Neural crest cell (in vitro differentiated cells): ENCODE data around the gene CCRL2. TPM values are rescaled to one million over a fixed set of nuclear protein-coding genes. Genes with fewer than 3 reads are reported as not detected.

Experiments used
- DNase-seq: peaks from one replicate; pipeline ENCODE4 v3.0.0; 2021; ENCODE audit warnings: low read depth, mixed read lengths, low spot score
- H3K27ac Mint-ChIP-seq: one replicate; pipeline ENCODE4 v1.8.0; 2021; ENCODE audit warnings: mild to moderate bottlenecking, mixed read lengths; ENCODE audit not compliant: unreplicated experiment
- H3K27me3 Mint-ChIP-seq: 2 replicates; pipeline ENCODE4 v1.8.0; 2021; ENCODE audit warnings: low read depth, mild to moderate bottlenecking, mixed read lengths
- H3K36me3 Mint-ChIP-seq: 2 replicates; pipeline ENCODE4 v1.8.0; 2021; ENCODE audit warnings: low read depth, mild to moderate bottlenecking, mixed read lengths
- H3K4me1 Mint-ChIP-seq: 2 replicates; pipeline ENCODE4 v1.8.0; 2021; ENCODE audit warnings: mixed read lengths
- H3K4me3 Mint-ChIP-seq: one replicate; pipeline ENCODE4 v1.8.0; 2021; ENCODE audit warnings: mild to moderate bottlenecking, mixed read lengths
- H3K9me3 Mint-ChIP-seq: 2 replicates; pipeline ENCODE4 v1.8.0; 2021; ENCODE audit warnings: mixed read lengths
- long read RNA-seq: library from polyadenylated mRNA; unstranded; transcript quantifications from one replicate; pipeline ENCODE4 v2.0.0, GENCODE V29; 2020
- total RNA-seq: library from RNA; stranded (reverse); gene quantifications from 2 replicates; pipeline ENCODE4 v1.2.1, GENCODE V29; 2021
- TF ChIP-seq, protein P1 (sequence below): fragments of 200-600 bp; sonication (generic); conservative IDR thresholded peaks from 2 replicates; pipeline ENCODE4 v1.5.0; 2021; ENCODE audit warnings: antibody characterized with exemption, mild to moderate bottlenecking

The CCRL2 gene, protein sequence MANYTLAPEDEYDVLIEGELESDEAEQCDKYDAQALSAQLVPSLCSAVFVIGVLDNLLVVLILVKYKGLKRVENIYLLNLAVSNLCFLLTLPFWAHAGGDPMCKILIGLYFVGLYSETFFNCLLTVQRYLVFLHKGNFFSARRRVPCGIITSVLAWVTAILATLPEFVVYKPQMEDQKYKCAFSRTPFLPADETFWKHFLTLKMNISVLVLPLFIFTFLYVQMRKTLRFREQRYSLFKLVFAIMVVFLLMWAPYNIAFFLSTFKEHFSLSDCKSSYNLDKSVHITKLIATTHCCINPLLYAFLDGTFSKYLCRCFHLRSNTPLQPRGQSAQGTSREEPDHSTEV
- total RNA-seq: not detected in 2 replicates
- long read RNA-seq: 0 reads

DNA sequence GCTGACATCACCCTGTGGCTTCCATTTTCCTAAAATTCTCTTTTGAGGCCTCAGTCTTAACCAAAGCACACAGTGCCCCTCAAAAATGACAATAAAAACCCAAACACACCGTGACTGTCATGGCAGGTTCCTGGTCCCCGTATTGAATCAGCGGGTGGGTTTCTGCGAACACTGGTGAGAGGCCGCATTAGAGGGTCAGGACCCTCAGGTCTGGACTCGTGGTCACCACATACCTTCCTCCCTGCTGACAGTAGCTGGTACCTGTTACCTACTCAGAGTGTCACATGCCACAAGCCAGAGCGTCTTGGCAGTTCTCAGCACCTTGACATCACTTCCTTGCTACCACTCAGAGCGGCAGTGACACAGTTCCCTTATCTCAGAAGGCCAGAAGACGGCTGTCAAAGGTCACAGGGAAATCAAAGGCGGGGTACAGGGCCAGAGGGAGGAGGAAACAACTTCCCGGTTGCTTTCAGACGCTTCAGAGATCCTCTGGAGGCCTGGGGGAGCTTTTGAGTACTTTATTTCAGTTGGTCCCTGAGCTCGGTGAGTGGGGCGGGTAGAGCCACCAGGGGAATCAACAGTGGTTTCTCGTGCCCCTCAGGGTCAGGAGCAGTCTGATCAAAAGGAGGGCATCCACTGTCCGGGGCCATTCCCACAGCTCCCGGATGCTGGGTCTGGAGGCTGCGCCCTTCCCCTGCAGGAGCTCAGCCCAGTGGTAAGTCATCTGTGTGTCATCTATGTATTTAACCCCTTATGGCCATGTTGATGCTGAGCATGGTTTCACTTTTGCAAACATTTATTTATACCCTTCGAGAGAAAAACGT is at the start of gene CCRL2, which contains the start of gene CCR5AS:
TSS of gene CCRL2 (plus strand) at position 472 of the 824 bp plus-strand sequence. CDS start 821 bp downstream, outside the sequence.
TSS of gene CCR5AS (minus strand) at position 279 of the 824 bp plus-strand sequence.
- H3K4me1 Mint-ChIP-seq: peaks cover 5% of the 10 kb centered on the region
- no peak for DNase-seq
- peak within 1 kb of the TSS; percentile 82 for H3K27ac Mint-ChIP-seq
- no peak within 1 kb of the TSS for H3K4me3 Mint-ChIP-seq
- TF ChIP-seq, protein P1, sequence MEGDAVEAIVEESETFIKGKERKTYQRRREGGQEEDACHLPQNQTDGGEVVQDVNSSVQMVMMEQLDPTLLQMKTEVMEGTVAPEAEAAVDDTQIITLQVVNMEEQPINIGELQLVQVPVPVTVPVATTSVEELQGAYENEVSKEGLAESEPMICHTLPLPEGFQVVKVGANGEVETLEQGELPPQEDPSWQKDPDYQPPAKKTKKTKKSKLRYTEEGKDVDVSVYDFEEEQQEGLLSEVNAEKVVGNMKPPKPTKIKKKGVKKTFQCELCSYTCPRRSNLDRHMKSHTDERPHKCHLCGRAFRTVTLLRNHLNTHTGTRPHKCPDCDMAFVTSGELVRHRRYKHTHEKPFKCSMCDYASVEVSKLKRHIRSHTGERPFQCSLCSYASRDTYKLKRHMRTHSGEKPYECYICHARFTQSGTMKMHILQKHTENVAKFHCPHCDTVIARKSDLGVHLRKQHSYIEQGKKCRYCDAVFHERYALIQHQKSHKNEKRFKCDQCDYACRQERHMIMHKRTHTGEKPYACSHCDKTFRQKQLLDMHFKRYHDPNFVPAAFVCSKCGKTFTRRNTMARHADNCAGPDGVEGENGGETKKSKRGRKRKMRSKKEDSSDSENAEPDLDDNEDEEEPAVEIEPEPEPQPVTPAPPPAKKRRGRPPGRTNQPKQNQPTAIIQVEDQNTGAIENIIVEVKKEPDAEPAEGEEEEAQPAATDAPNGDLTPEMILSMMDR: no peak
- no peaks in the 10 kb centered on the region for H3K27me3 Mint-ChIP-seq
- peaks cover 2% of the 10 kb centered on the region for H3K9me3 Mint-ChIP-seq
- H3K36me3 Mint-ChIP-seq: no peaks in the 10 kb centered on the region

DNA sequence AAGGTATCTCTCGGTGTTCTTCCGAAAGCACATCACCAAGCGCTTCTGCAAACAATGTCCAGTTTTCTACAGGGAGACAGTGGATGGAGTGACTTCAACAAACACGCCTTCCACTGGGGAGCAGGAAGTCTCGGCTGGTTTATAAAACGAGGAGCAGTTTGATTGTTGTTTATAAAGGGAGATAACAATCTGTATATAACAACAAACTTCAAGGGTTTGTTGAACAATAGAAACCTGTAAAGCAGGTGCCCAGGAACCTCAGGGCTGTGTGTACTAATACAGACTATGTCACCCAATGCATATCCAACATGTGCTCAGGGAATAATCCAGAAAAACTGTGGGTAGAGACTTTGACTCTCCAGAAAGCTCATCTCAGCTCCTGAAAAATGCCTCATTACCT is 48.6 kb upstream of the CCRL2 start:
- Mint-ChIP-seq H3K9me3 (no peaks in the 10 kb centered on the region), H3K27ac (no peak overlapping the region), H3K4me1 (peaks cover 5% of the 10 kb centered on the region), H3K27me3 (peaks cover 51% of the 10 kb centered on the region), H3K36me3 (no peaks in the 10 kb centered on the region), H3K4me3 (no peak overlapping the region)
- no peak for DNase-seq
- TF ChIP-seq, protein P1: no peak

GRCh38 chr3:46359733-46360493 is 47.1 kb upstream of the CCRL2 start:
- H3K36me3 Mint-ChIP-seq: no peaks in the 10 kb centered on the region
- H3K27ac Mint-ChIP-seq: no peak overlapping the region
- H3K4me1 Mint-ChIP-seq: peaks cover 5% of the 10 kb centered on the region
- H3K9me3 Mint-ChIP-seq: no peaks in the 10 kb centered on the region
- H3K27me3 Mint-ChIP-seq: peaks cover 40% of the 10 kb centered on the region
- TF ChIP-seq, protein P1: no peak
- H3K4me3 Mint-ChIP-seq: no peak overlapping the region
- DNase-seq: no peak

- H3K36me3 Mint-ChIP-seq: no peaks in the 10 kb centered on the region
- no peak for DNase-seq
- H3K27me3 Mint-ChIP-seq: peaks cover 30% of the 10 kb centered on the region
- H3K4me1 Mint-ChIP-seq: peaks cover 5% of the 10 kb centered on the region
- H3K4me3 Mint-ChIP-seq: no peak overlapping the region
- TF ChIP-seq, protein P1: no peak
- peak overlapping the region; percentile 78 for H3K27ac Mint-ChIP-seq
- no peaks in the 10 kb centered on the region for H3K9me3 Mint-ChIP-seq
Measured at GRCh38 chr3:46360907-46361306, 46.2 kb upstream of the CCRL2 start.
